Measurements from ENCODE around the gene SCN1A.
"Not testable (repeated sequence)": the region's sequence is repeated elsewhere in the genome, so short reads cannot be mapped to it uniquely, and the experiment has no call there.

SCN1A gene

GRCh38 chr2:166074011-166074410 lies 53.8 kb downstream of the SCN1A start:
- DNase-seq: no peak

GRCh38 chr2:166070231-166070630 lies 57.6 kb downstream of the SCN1A start:
- no peak for DNase-seq

GRCh38 chr2:166068981-166069380 lies 58.8 kb downstream of the SCN1A start:
- DNase-seq: no peak

GRCh38 chr2:166067229-166067628 lies 60.6 kb downstream of the SCN1A start:
- no peak for DNase-seq

GRCh38 chr2:166060191-166060590 lies 67.6 kb downstream of the SCN1A start:
- DNase-seq: no peak

GRCh38 chr2:166057370-166058164 lies 70.3 kb downstream of the SCN1A start:
- DNase-seq: no peak

- no peak for DNase-seq
Measured at GRCh38 chr2:166044853-166045483, 82.9 kb downstream of the SCN1A start.

GRCh38 chr2:166042768-166043390 lies 84.9 kb downstream of the SCN1A start:
- no peak for DNase-seq

GRCh38 chr2:166042356-166042755 lies 85.5 kb downstream of the SCN1A start:
- no peak for DNase-seq

- DNase-seq: no peak
Measured at GRCh38 chr2:166041613-166042012, 86.2 kb downstream of the SCN1A start.

- no peak for DNase-seq
Measured at GRCh38 chr2:166032361-166032760, 95.5 kb downstream of the SCN1A start.

- DNase-seq: no peak
Measured at GRCh38 chr2:166031054-166031453, 96.8 kb downstream of the SCN1A start.

GRCh38 chr2:166025313-166025712 lies 102.5 kb downstream of the SCN1A start:
- DNase-seq: no peak

- no peak for DNase-seq
Measured at GRCh38 chr2:166017208-166017607, 110.6 kb downstream of the SCN1A start.

- no peak for DNase-seq
Measured at GRCh38 chr2:166013878-166014277, 113.9 kb downstream of the SCN1A start.

GRCh38 chr2:166011660-166012059 lies 116.2 kb downstream of the SCN1A start:
- DNase-seq: no peak

GRCh38 chr2:166000401-166000800 lies 127.4 kb downstream of the SCN1A start:
- no peak for DNase-seq

- no peak for DNase-seq
Measured at GRCh38 chr2:165990846-165991245, 137.0 kb downstream of the SCN1A start.

GRCh38 chr2:165989851-165990250 lies 138.0 kb downstream of the SCN1A start:
- no peak for DNase-seq

GRCh38 chr2:165985120-165985519 lies 142.7 kb downstream of the SCN1A start:
- DNase-seq: no peak

GRCh38 chr2:165972161-165972560 lies 155.7 kb downstream of the SCN1A start:
- DNase-seq: not testable (repeated sequence)

GRCh38 chr2:165970663-165971062 lies 157.2 kb downstream of the SCN1A start:
- DNase-seq: no peak

- DNase-seq: no peak
Measured at GRCh38 chr2:165969227-165969626, 158.6 kb downstream of the SCN1A start.

GRCh38 chr2:165967746-165968145 lies 160.1 kb downstream of the SCN1A start:
- no peak for DNase-seq
